Fibroblast of lung (primary cell): ENCODE measurements around the gene C3. TPM values are rescaled to one million over a fixed set of nuclear protein-coding genes. Genes with fewer than 3 reads are reported as not detected.

Source experiments
- DNase-seq, 2 donors: peaks; one replicate each; pipeline versions ENCODE4 v3.0.0 to v3.0.0-alpha.2; 2010; ENCODE audit warnings: low read depth in 2 of 2
- H2AFZ ChIP-seq: 2 replicates; pipeline ENCODE4 v1.5.1; 2012; ENCODE audit warnings: low read length, control low read depth, inconsistent platforms
- H3K27ac ChIP-seq: 2 replicates; pipeline ENCODE4 v1.5.1; 2011; ENCODE audit warnings: low read length, control low read depth; ENCODE audit not compliant: insufficient read depth
- H3K27me3 ChIP-seq: 2 replicates; pipeline ENCODE4 v1.5.1; 2011; ENCODE audit warnings: mild to moderate bottlenecking, low read length; ENCODE audit not compliant: control insufficient read depth, insufficient read depth
- H3K36me3 ChIP-seq: 2 replicates; pipeline ENCODE4 v1.5.1; 2011; ENCODE audit warnings: low read length; ENCODE audit not compliant: control insufficient read depth, insufficient read depth
- H3K4me1 ChIP-seq: 2 replicates; pipeline ENCODE4 v1.5.1; 2011; ENCODE audit warnings: low read length; ENCODE audit not compliant: control insufficient read depth, insufficient read depth; ENCODE audit errors: extremely low read depth
- H3K4me2 ChIP-seq: 2 replicates; pipeline ENCODE4 v1.5.1; 2011; ENCODE audit warnings: low read length, control low read depth; ENCODE audit not compliant: insufficient read depth; ENCODE audit errors: extremely low read depth
- H3K4me3 ChIP-seq, 4 experiments: fragments of 200-600 bp in 1 of 4; sonication (generic) in 1 of 4; replicated peaks in 1 of 4; 2 replicates each; pipeline ENCODE4 v1.5.1; 2011 to 2016; ENCODE audit warnings: low read length in 4 of 4, low read depth in 3 of 4, mild to moderate bottlenecking in 3 of 4, control low read depth in 2 of 4, inconsistent platforms in 1 of 4, mixed read lengths in 1 of 4; ENCODE audit not compliant: insufficient read depth in 1 of 4; ENCODE audit errors: control extremely low read depth in 1 of 4
- H3K79me2 ChIP-seq: 2 replicates; pipeline ENCODE4 v1.5.1; 2012; ENCODE audit warnings: mild to moderate bottlenecking, low read length, inconsistent platforms; ENCODE audit not compliant: control insufficient read depth, insufficient read depth
- H3K9ac ChIP-seq: 2 replicates; pipeline ENCODE4 v1.5.1; 2011; ENCODE audit warnings: mild to moderate bottlenecking, low read length, control low read depth; ENCODE audit not compliant: insufficient read depth
- H3K9me3 ChIP-seq: 2 replicates; pipeline ENCODE4 v1.5.1; 2012; ENCODE audit warnings: low read depth, low read length; ENCODE audit not compliant: control insufficient read depth, insufficient read depth
- H4K20me1 ChIP-seq: 2 replicates; pipeline ENCODE4 v1.5.1; 2011; ENCODE audit warnings: low read length; ENCODE audit not compliant: control insufficient read depth, insufficient read depth; ENCODE audit errors: extremely low read depth
- CTCF ChIP-seq, 2 donors: IDR thresholded peaks in 1 of 2; conservative IDR thresholded peaks in 1 of 2; 1 replicate in 1 of 2; 2 replicates in 1 of 2; pipeline ENCODE4 v1.5.1; 2011 to 2012; ENCODE audit warnings: low read length in 2 of 2, control low read depth in 1 of 2, inconsistent platforms in 1 of 2, low read depth in 1 of 2, mild to moderate bottlenecking in 1 of 2
- EZH2 ChIP-seq: IDR thresholded peaks from 2 replicates; pipeline ENCODE4 v1.5.1; 2012; ENCODE audit warnings: low read length, control low read depth, mild to moderate bottlenecking; ENCODE audit errors: missing control alignments
- polyA plus RNA-seq, 2 donors: library from polyadenylated mRNA; depleted of rRNA in 1 of 2; stranded (reverse) in 1 of 2; unstranded in 1 of 2; fragments of >200 nt; gene quantifications; 2 replicates each; pipeline ENCODE4 v1.2.1, GENCODE V29; 2011 to 2012; ENCODE audit warnings: missing spikeins in 1 of 2
- total RNA-seq: library from RNA; depleted of rRNA; stranded (reverse); fragments of >200 nt; gene quantifications from 2 replicates; pipeline ENCODE4 v1.2.1, GENCODE V29; 2014

Gene C3
- total and polyA plus RNA-seq, 2 donors (not counting 1 experiment from before 2014, with no cell fraction given): 1.2 to 2.5 TPM

- Histone ChIP-seq H3K27ac (no peak overlapping the region), H3K27me3 (no peaks in the 10 kb centered on the region), H3K4me2 (no peak overlapping the region), H3K9me3 (no peaks in the 10 kb centered on the region), H3K36me3 (no peaks in the 10 kb centered on the region), H2AFZ (no peak overlapping the region), H4K20me1 (no peaks in the 10 kb centered on the region), H3K4me3 (no peak overlapping the region), H3K9ac (no peak overlapping the region), H3K79me2 (no peaks in the 10 kb centered on the region), H3K4me1 (no peaks in the 10 kb centered on the region)
- no peak for TF ChIP-seq CTCF (conservative IDR thresholded peaks at IDR 0.05 in 1 of 2, IDR thresholded peaks at IDR 0.05 in 1 of 2; ENCODE audit: low read depth in 1 of 2, low read length in 2 of 2)
- TF ChIP-seq EZH2: no peak
- no peak for DNase-seq
Observed at GRCh38 chr19:6683971-6684370, 36.5 kb downstream of the C3 start.

- DNase-seq: no peak
- H3K27me3 ChIP-seq: no peaks in the 10 kb centered on the region
- H3K9ac ChIP-seq: no peak overlapping the region
- no peak overlapping the region for H3K4me3 ChIP-seq
- TF ChIP-seq EZH2: no peak
- TF ChIP-seq CTCF (conservative IDR thresholded peaks at IDR 0.05 in 1 of 2, IDR thresholded peaks at IDR 0.05 in 1 of 2; ENCODE audit: low read depth in 1 of 2, low read length in 2 of 2): no peak
- no peaks in the 10 kb centered on the region for H3K9me3 ChIP-seq
- H3K4me1 ChIP-seq: no peaks in the 10 kb centered on the region
- no peak overlapping the region for H3K4me2 ChIP-seq
- no peaks in the 10 kb centered on the region for H4K20me1 ChIP-seq
- H2AFZ ChIP-seq: no peak overlapping the region
- H3K27ac ChIP-seq: no peak overlapping the region
- H3K79me2 ChIP-seq: no peaks in the 10 kb centered on the region
- H3K36me3 ChIP-seq: no peaks in the 10 kb centered on the region
Observed at GRCh38 chr19:6682607-6683128, 37.8 kb downstream of the C3 start.

GRCh38 chr19:6680141-6680540 lies 40.3 kb downstream of the C3 start:
- Histone ChIP-seq H3K4me2 (no peak overlapping the region), H3K27me3 (no peaks in the 10 kb centered on the region), H3K27ac (no peak overlapping the region), H3K9ac (no peak overlapping the region), H3K36me3 (no peaks in the 10 kb centered on the region), H2AFZ (no peak overlapping the region), H3K4me3 (no peak overlapping the region), H3K79me2 (no peaks in the 10 kb centered on the region), H3K4me1 (no peaks in the 10 kb centered on the region), H3K9me3 (no peaks in the 10 kb centered on the region), H4K20me1 (no peaks in the 10 kb centered on the region)
- TF ChIP-seq EZH2 (no peak), CTCF (conservative IDR thresholded peaks at IDR 0.05 in 1 of 2, IDR thresholded peaks at IDR 0.05 in 1 of 2; ENCODE audit: low read depth in 1 of 2, low read length in 2 of 2) (no peak)
- DNase-seq: no peak
